Heart left ventricle (tissue), 16 donors: ENCODE measurements around the gene PEX10. TPM values are rescaled to one million over a fixed set of nuclear protein-coding genes. Genes with fewer than 3 reads are reported as not detected.

Experiments used
- ATAC-seq, 4 donors: fragments of 200-7000 bp; cut with Tn5 transposase; one replicate each; pipeline ENCODE4 v1.9.1; 2020 to 2022; ENCODE audit warnings: moderate library complexity in 4 of 4, mild to moderate bottlenecking in 3 of 4, moderate number of reproducible peaks in 1 of 4
- DNase-seq, 5 donors: peaks; one replicate each; pipeline ENCODE4 v3.0.0-alpha.2; 2020
- H3K27ac ChIP-seq, 12 donors: fragments of 200-600 bp; sonication (generic) in 4 of 12; one replicate each; pipeline versions ENCODE4 v1.5.0 to v1.8.0; 2016 to 2022; ENCODE audit warnings: mild to moderate bottlenecking in 2 of 12
- H3K27me3 ChIP-seq, 9 donors: fragments of 200-600 bp; sonication (generic) in 2 of 9; one replicate each; pipeline versions ENCODE4 v1.5.1 to v1.8.0; 2016 to 2022; ENCODE audit warnings: mild to moderate bottlenecking in 3 of 9
- H3K36me3 ChIP-seq, 9 donors: fragments of 200-600 bp; sonication (generic) in 2 of 9; one replicate each; pipeline versions ENCODE4 v1.5.0 to v1.8.0; 2018 to 2022; ENCODE audit warnings: mild to moderate bottlenecking in 2 of 9
- H3K4me1 ChIP-seq, 12 donors: fragments of 200-600 bp; sonication (generic) in 4 of 12; one replicate each; pipeline versions ENCODE4 v1.5.0 to v1.8.0; 2016 to 2022; ENCODE audit warnings: mild to moderate bottlenecking in 3 of 12
- H3K4me3 ChIP-seq, 12 donors: fragments of 200-600 bp; sonication (generic) in 4 of 12; one replicate each; pipeline versions ENCODE4 v1.5.0 to v1.8.0; 2017 to 2022; ENCODE audit warnings: mild to moderate bottlenecking in 9 of 12, moderate library complexity in 4 of 12
- H3K9me3 ChIP-seq, 12 donors: fragments of 200-600 bp; sonication (generic) in 4 of 12; one replicate each; pipeline versions ENCODE4 v1.5.0 to v1.8.0; 2016 to 2022; ENCODE audit warnings: mild to moderate bottlenecking in 1 of 12
- CTCF ChIP-seq, 12 donors: fragments of 200-600 bp; sonication (generic) in 4 of 12; IDR thresholded peaks; one replicate each; pipeline versions ENCODE4 v1.5.0 to v1.8.0; 2018 to 2022; ENCODE audit warnings: antibody characterized with exemption in 12 of 12, mild to moderate bottlenecking in 5 of 12
- POLR2A ChIP-seq, 2 donors: fragments of 450-650 bp; IDR thresholded peaks; one replicate each; pipeline ENCODE4 v1.6.1; 2017; ENCODE audit warnings: antibody characterized with exemption in 2 of 2, mild to moderate bottlenecking in 2 of 2, moderate library complexity in 2 of 2
- WGBS, 4 donors: extraction: QIAGEN DNeasy Blood & Tissue Kit in 2 of 4; methylation state at CpG; one replicate each; pipeline versions ENCODE4 v1.1.5 to v1.1.7; 2013 to 2018; 5-methylcytosine and 5-hydroxymethylcytosine counted together
- intact Hi-C, 10 donors: fragments of 100-400 bp; cut with DNase I; formaldehyde crosslinking; loops; one replicate each; pipeline versions ENCODE4 v1.11.1 to v1.14.2; 2022
- polyA plus RNA-seq, 2 donors: library from polyadenylated mRNA; stranded (reverse); fragments of 200-250 nt; gene quantifications; one replicate each; pipeline ENCODE4 v1.2.3, GENCODE V29; 2013
- total RNA-seq, 9 donors: library from RNA; depleted of rRNA in 2 of 9; stranded (reverse); fragments of >200 nt in 2 of 9; fragmentation: NEBNext Ultra II Directional in 3 of 9; extraction: Animal tissue kit (Norgen Biotek cat#: 25700) in 3 of 9; gene quantifications; one replicate each; pipeline versions ENCODE4 v1.1.0 to v1.2.4, GENCODE V29; 2016 to 2023
- donor health status: ischemic (EF 13 %, LVEDD 7.1; RV severe dilation, severe dysfunction).
- donor health status: healthy with polysubstance abuse.
- donor health status: DM: no; HTN: yes; CAD: no.
- donor health status: DM: no; HTN: no; CAD: no.
- donor health status: ischemic (EF 25% LVEDD 6.9; RV normal size, moderate dysfunction).
- donor health status: ischemic (EF 25% LVEDD 5.7; RV mildly dilated, moderate dysfunction).
- donor health status: healthy.
- donor health status: DM: yes; HTN: yes; CAD: no.
- donor health status: ischemic (EF 35%, LVEDD 5.7; RV mildly dilated, moderate dysfunction).
- donor health status: nonischemic (EF 11% LVEDD 7.7; RV severe dilation, severe dysfunction).
- donor health status: DM: yes; HTN: yes; CAD: no.
- donor health status: PGD.
- donor health status: ischemic (EF 29% LVEDD 5.4; RV normal size, mild dysfunction).
- donor health status: nonischemic (EF 23%, LVEDD 6.1; RV moderate dilation, normal function).

The PEX10 gene
- total and polyA plus RNA-seq, 11 donors = 14.7 to 26.5 (median 18.6) TPM

GRCh38 chr1:2374252-2375155, 37.9 kb downstream of the PEX10 start:
- H3K9me3 ChIP-seq = no peaks in the 10 kb centered on the region
- peaks cover 0 to 14% (median 0%) of the 10 kb centered on the region in 9 donors for H3K36me3 ChIP-seq
- ATAC-seq = no peak
- no peak for TF ChIP-seq POLR2A (IDR thresholded peaks at IDR 0.05)
- no peak for TF ChIP-seq CTCF (IDR thresholded peaks at IDR 0.05)
- WGBS, 4 donors = 83 to 89% (median 87%) methylated on average over 17 of the region's 17 CpGs
- H3K4me3 ChIP-seq = no peak overlapping the region
- DNase-seq = peak in 1 of 5 donors; percentile 48
- no peak overlapping the region for H3K27ac ChIP-seq
- H3K4me1 ChIP-seq = no peaks in the 10 kb centered on the region
- intact Hi-C loops = loop anchor here in 2 of 10 donors (5.0 kb wide), 2 partner anchors 42 to 52 kb away; no protein-coding TSS in a partner anchor
- H3K27me3 ChIP-seq = no peaks in the 10 kb centered on the region

- 86 to 93% (median 91%) methylated on average over 8 to 20 of the region's 20 CpGs for WGBS, 4 donors
- DNase-seq (peak in 2 of 5 donors; percentile 17 to 52), ATAC-seq (no peak)
- Histone ChIP-seq H3K9me3 (no peaks in the 10 kb centered on the region), H3K4me3 (no peak overlapping the region), H3K4me1 (no peaks in the 10 kb centered on the region), H3K27me3 (no peaks in the 10 kb centered on the region), H3K27ac (no peak overlapping the region), H3K36me3 (peaks cover 0 to 14% (median 0%) of the 10 kb centered on the region in 9 donors)
- TF ChIP-seq CTCF (IDR thresholded peaks at IDR 0.05) (no peak), POLR2A (IDR thresholded peaks at IDR 0.05) (no peak)
- intact Hi-C loops = no loop called here
Measured at GRCh38 chr1:2373551-2374251, 38.7 kb downstream of the PEX10 start.

- ATAC-seq (no peak), DNase-seq (peak in 3 of 5 donors; percentile 17 to 51 (median 19))
- WGBS, 4 donors = 92 to 95% (median 94%) methylated on average over 27 to 36 of the region's 36 CpGs
- H3K27ac ChIP-seq = no peak overlapping the region
- no peak for TF ChIP-seq POLR2A (IDR thresholded peaks at IDR 0.05)
- peaks cover 0 to 14% (median 0%) of the 10 kb centered on the region in 9 donors for H3K36me3 ChIP-seq
- H3K27me3 ChIP-seq = no peaks in the 10 kb centered on the region
- no peaks in the 10 kb centered on the region for H3K4me1 ChIP-seq
- intact Hi-C loops = no loop called here
- H3K4me3 ChIP-seq = no peak overlapping the region
- no peaks in the 10 kb centered on the region for H3K9me3 ChIP-seq
Measured at GRCh38 chr1:2372551-2373490, 39.5 kb downstream of the PEX10 start.

GRCh38 chr1:2368053-2368744, 44.2 kb downstream of the PEX10 start:
- TF ChIP-seq POLR2A (IDR thresholded peaks at IDR 0.05) (no peak), CTCF (IDR thresholded peaks at IDR 0.05) (no peak)
- no peak overlapping the region for H3K4me3 ChIP-seq
- 90 to 95% (median 93%) methylated on average over 8 of the region's 8 CpGs for WGBS, 4 donors
- H3K4me1 ChIP-seq = no peaks in the 10 kb centered on the region
- ATAC-seq (no peak), DNase-seq (peak in 1 of 5 donors; percentile 12)
- no peaks in the 10 kb centered on the region for H3K27me3 ChIP-seq
- H3K9me3 ChIP-seq = peaks cover 0 to 10% (median 0%) of the 10 kb centered on the region in 12 donors
- intact Hi-C loops = no loop called here
- no peak overlapping the region for H3K27ac ChIP-seq
- H3K36me3 ChIP-seq = peaks cover 0 to 14% (median 0%) of the 10 kb centered on the region in 9 donors
